HCT116 (cell line): ENCODE measurements around the gene TFF3. TPM values are rescaled to one million over a fixed set of nuclear protein-coding genes. Genes with fewer than 3 reads are reported as not detected.
"Not testable (repeated sequence)": the region's sequence is repeated elsewhere in the genome, so short reads cannot be mapped to it uniquely, and the experiment has no call there.

ENCODE experiments used
- ATAC-seq: fragments of 200-7000 bp; cut with Tn5 transposase; 2 replicates; pipeline ENCODE4 v1.9.1; 2020; ENCODE audit warnings: mild to moderate bottlenecking, moderate library complexity
- BruUV-seq: library from RNA; stranded (reverse); fragments of 400-500 nt; replicated peaks from 2 replicates; lab custom pipeline; 2021; lab: Mats Ljungman, UMichigan
- CTCF ChIA-PET: fragments of 300-600 bp; sonication (Branson Sonifier 250); formaldehyde crosslinking; loops from one replicate; lab custom pipeline; 2021; ENCODE audit warnings: antibody characterized with exemption; lab: Charles Lee
- POLR2A ChIA-PET: fragments of 300-600, 350-600 bp; sonication (Branson Sonifier 250); formaldehyde crosslinking; loops from one replicate; lab custom pipeline; 2021; ENCODE audit warnings: antibody characterized with exemption; lab: Charles Lee
- RAD21 ChIA-PET, 2 experiments: fragments of 300-600 bp; sonication (Branson Sonifier 250); formaldehyde crosslinking; loops; one replicate each; lab custom pipeline; 2023; ENCODE audit warnings: low total read pairs in 2 of 2; ENCODE audit not compliant: uncharacterized antibody in 2 of 2, unreplicated experiment in 2 of 2, low non-redundant PET in 1 of 2; lab: Charles Lee
- DNase-seq: peaks from one replicate; pipeline ENCODE4 v3.0.0-alpha.2; 2010; ENCODE audit warnings: low read depth, low spot score
- H2AFZ ChIP-seq: fragments of 200-600 bp; shearing (Covaris generic), sonication (generic); 2 replicates; pipeline ENCODE4 v1.6.1; 2017; ENCODE audit warnings: low read depth, mixed run types, mixed read lengths, antibody characterized with exemption, low read length; ENCODE audit not compliant: poor library complexity, severe bottlenecking
- H3K27ac ChIP-seq: 2 replicates; pipeline ENCODE4 v1.5.1; 2012; ENCODE audit warnings: low read depth, low read length
- H3K27me3 ChIP-seq: fragments of 200-600 bp; sonication (generic); 2 replicates; pipeline ENCODE4 v1.6.1; 2016; ENCODE audit warnings: mixed run types, low read length, mixed read lengths; ENCODE audit not compliant: insufficient read depth
- H3K36me3 ChIP-seq, 2 experiments: fragments of 200-500 bp in 1 of 2; fragments of 200-600 bp in 1 of 2; sonication (Bioruptor generic) in 1 of 2; sonication (generic) in 1 of 2; 2 replicates each; pipeline versions ENCODE4 v1.5.1 to v1.6.1; 2014 to 2016; ENCODE audit warnings: low read length in 2 of 2, inconsistent platforms in 1 of 2, mixed read lengths in 1 of 2, mixed run types in 1 of 2; ENCODE audit not compliant: insufficient read depth in 2 of 2, control insufficient read depth in 1 of 2
- H3K4me1 ChIP-seq, 2 experiments: fragments of 200-600 bp in 1 of 2; sonication (generic) in 1 of 2; 2 replicates each; pipeline versions ENCODE4 v1.5.1 to v1.6.1; 2012 to 2017; ENCODE audit warnings: low read length in 2 of 2, inconsistent platforms in 1 of 2, mild to moderate bottlenecking in 1 of 2, mixed read lengths in 1 of 2, mixed run types in 1 of 2, moderate library complexity in 1 of 2; ENCODE audit not compliant: insufficient read depth in 2 of 2, control insufficient read depth in 1 of 2
- H3K4me2 ChIP-seq: fragments of 200-600 bp; sonication (generic); 2 replicates; pipeline ENCODE4 v1.6.1; 2017; ENCODE audit warnings: mixed run types, low read length, mixed read lengths
- H3K4me3 ChIP-seq, 2 experiments: fragments of 200-600 bp in 1 of 2; sonication (generic) in 1 of 2; replicated peaks in 1 of 2; 2 replicates each; pipeline ENCODE4 v1.5.1; 2011 to 2016; ENCODE audit warnings: low read length in 2 of 2, control low read depth in 1 of 2, low read depth in 1 of 2, mild to moderate bottlenecking in 1 of 2, mixed read lengths in 1 of 2, mixed run types in 1 of 2
- H3K79me2 ChIP-seq: fragments of 200-600 bp; sonication (generic); 2 replicates; pipeline ENCODE4 v1.6.1; 2017; ENCODE audit warnings: mild to moderate bottlenecking, mixed run types, low read length, moderate library complexity, mixed read lengths; ENCODE audit not compliant: insufficient read depth
- H3K9ac ChIP-seq: fragments of 200-600 bp; sonication (generic); 2 replicates; pipeline ENCODE4 v1.6.1; 2016; ENCODE audit warnings: low read length, mixed read lengths
- H3K9me2 ChIP-seq: fragments of 200-600 bp; sonication (generic), shearing (Covaris generic); 2 replicates; pipeline ENCODE4 v1.6.1; 2017; ENCODE audit warnings: mixed run types, mild to moderate bottlenecking, moderate library complexity; ENCODE audit not compliant: insufficient read depth
- H3K9me3 ChIP-seq, 2 experiments: fragments of 200-500 bp in 1 of 2; fragments of 200-600 bp in 1 of 2; sonication (Bioruptor generic) in 1 of 2; sonication (generic) in 1 of 2; 2 replicates each; pipeline ENCODE4 v1.6.1; 2014 to 2017; ENCODE audit warnings: low read length in 2 of 2, mixed read lengths in 2 of 2, inconsistent platforms in 1 of 2, low read depth in 1 of 2, mild to moderate bottlenecking in 1 of 2, mixed run types in 1 of 2, moderate library complexity in 1 of 2; ENCODE audit not compliant: control insufficient read depth in 1 of 2, insufficient read depth in 1 of 2
- H4K20me1 ChIP-seq: fragments of 200-600 bp; sonication (generic), shearing (Covaris generic); 2 replicates; pipeline ENCODE4 v1.6.1; 2017; ENCODE audit warnings: mixed run types, mild to moderate bottlenecking, moderate library complexity; ENCODE audit not compliant: insufficient read depth
- CBX3 ChIP-seq: IDR thresholded peaks from 2 replicates; pipeline ENCODE4 v1.6.1; 2012; ENCODE audit warnings: low read depth
- CEBPB ChIP-seq: IDR thresholded peaks from 2 replicates; pipeline ENCODE4 v1.6.1; 2012; ENCODE audit warnings: low read depth
- EGR1 ChIP-seq: IDR thresholded peaks from 2 replicates; pipeline ENCODE4 v1.6.1; 2012; ENCODE audit warnings: low read depth
- EZH2 ChIP-seq: fragments of 200-600 bp; sonication (generic); IDR thresholded peaks from 2 replicates; pipeline ENCODE4 v1.6.1; 2017; ENCODE audit warnings: antibody characterized with exemption, mixed run types
- EZH2phosphoT487 ChIP-seq: fragments of 200-600 bp; IDR thresholded peaks from 2 replicates; pipeline ENCODE4 v1.6.1; 2018; ENCODE audit warnings: antibody characterized with exemption, borderline replicate concordance
- FOSL1 ChIP-seq: IDR thresholded peaks from 2 replicates; pipeline ENCODE4 v1.6.1; 2012; ENCODE audit warnings: low read depth
- JUND ChIP-seq: IDR thresholded peaks from 2 replicates; pipeline ENCODE4 v1.6.1; 2012
- RAD21 ChIP-seq: IDR thresholded peaks from 2 replicates; pipeline ENCODE4 v1.6.1; 2012; ENCODE audit warnings: low read depth, mild to moderate bottlenecking
- REST ChIP-seq: IDR thresholded peaks from 2 replicates; pipeline ENCODE4 v1.6.1; 2012; ENCODE audit warnings: low read depth
- SIN3A ChIP-seq: IDR thresholded peaks from 2 replicates; pipeline ENCODE4 v1.6.1; 2012; ENCODE audit warnings: low read depth
- SRF ChIP-seq: IDR thresholded peaks from 2 replicates; pipeline ENCODE4 v1.6.1; 2012; ENCODE audit warnings: low read depth
- TCF7L2 ChIP-seq: IDR thresholded peaks from 2 replicates; pipeline ENCODE4 v1.7.0; 2011; ENCODE audit warnings: borderline replicate concordance, inconsistent platforms; ENCODE audit not compliant: insufficient read depth, insufficient read length; ENCODE audit errors: extremely low read depth
- YY1 ChIP-seq: IDR thresholded peaks from 2 replicates; pipeline ENCODE4 v1.6.1; 2011; ENCODE audit warnings: low read length, low read depth, moderate library complexity, mild to moderate bottlenecking; ENCODE audit not compliant: insufficient replicate concordance; ENCODE audit errors: extremely low read depth
- ZNF274 ChIP-seq: fragments of 200-500 bp; sonication (Bioruptor generic); IDR thresholded peaks from 2 replicates; pipeline ENCODE4 v1.6.1; 2014; ENCODE audit warnings: mild to moderate bottlenecking, low read depth, low read length, inconsistent platforms
- intact Hi-C: fragments of 100-400 bp; cut with micrococcal nuclease; formaldehyde crosslinking; loops from 2 replicates; pipeline ENCODE4 v1.10.0; 2022
- total RNA-seq: library from RNA; stranded (reverse); gene quantifications from one replicate; pipeline ENCODE4 v1.2.1, GENCODE V29; 2021; ENCODE audit not compliant: unreplicated experiment
- TF ChIP-seq, protein P1 (sequence below): IDR thresholded peaks from 2 replicates; pipeline ENCODE4 v1.6.1; 2012
- TF ChIP-seq, protein P2 (sequence below), 3 experiments: fragments of 200-600 bp in 1 of 3; sonication (generic) in 1 of 3; IDR thresholded peaks in 2 of 3; conservative IDR thresholded peaks in 1 of 3; 2 replicates each; pipeline ENCODE4 v1.5.1; 2012 to 2017; ENCODE audit warnings: low read depth in 2 of 3, low read length in 2 of 3, antibody characterized with exemption in 1 of 3, borderline replicate concordance in 1 of 3, control low read depth in 1 of 3, mild to moderate bottlenecking in 1 of 3, mixed read lengths in 1 of 3, mixed run types in 1 of 3, moderate library complexity in 1 of 3; ENCODE audit not compliant: insufficient read depth in 1 of 3

The TFF3 gene
- total RNA-seq, 1 experiment from 2014 or later, result 0.22 TPM

GRCh38 chr21:42293649-42294272, 21.4 kb downstream of the TFF3 start:
- DNase-seq (no peak), ATAC-seq (no peak)
- H3K27ac ChIP-seq, result no peak overlapping the region
- no peaks in the 10 kb centered on the region for H3K9me2 ChIP-seq
- no peaks in the 10 kb centered on the region for H4K20me1 ChIP-seq
- RAD21 ChIA-PET, result no interaction called here
- no peaks in the 10 kb centered on the region; a peak in 1 of 4 replicates for H3K9me3 ChIP-seq
- H3K79me2 ChIP-seq, result no peaks in the 10 kb centered on the region
- peaks cover 0 to 7% of the 10 kb centered on the region in 2 experiments; a peak in 1 of 4 replicates for H3K4me1 ChIP-seq
- 0 out of 2 replicates have a peak, but pooled peaks cover 3% of the 10 kb centered on the region for H3K27me3 ChIP-seq
- no peaks in the 10 kb centered on the region for H3K36me3 ChIP-seq
- no TSS peak for BruUV-seq
- POLR2A ChIA-PET, result no interaction called here
- no peak overlapping the region for H2AFZ ChIP-seq
- no peak overlapping the region for H3K4me2 ChIP-seq
- CTCF ChIA-PET, result no interaction called here
- intact Hi-C loops, result no loop called here
- no peak overlapping the region for H3K9ac ChIP-seq
- no peak overlapping the region for H3K4me3 ChIP-seq
- TF ChIP-seq CEBPB, result no peak
- no peak for TF ChIP-seq RAD21
- TF ChIP-seq EZH2phosphoT487, result no peak
- TF ChIP-seq EZH2, result no peak
- no peak for TF ChIP-seq SRF
- no peak for TF ChIP-seq FOSL1
- no peak for TF ChIP-seq CBX3
- no peak for TF ChIP-seq SIN3A
- no peak for TF ChIP-seq EGR1
- TF ChIP-seq ZNF274, result no peak
- TF ChIP-seq, protein P1, sequence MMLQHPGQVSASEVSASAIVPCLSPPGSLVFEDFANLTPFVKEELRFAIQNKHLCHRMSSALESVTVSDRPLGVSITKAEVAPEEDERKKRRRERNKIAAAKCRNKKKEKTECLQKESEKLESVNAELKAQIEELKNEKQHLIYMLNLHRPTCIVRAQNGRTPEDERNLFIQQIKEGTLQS, result no peak
- no peak for TF ChIP-seq REST
- no peak for TF ChIP-seq TCF7L2
- TF ChIP-seq, protein P2, sequence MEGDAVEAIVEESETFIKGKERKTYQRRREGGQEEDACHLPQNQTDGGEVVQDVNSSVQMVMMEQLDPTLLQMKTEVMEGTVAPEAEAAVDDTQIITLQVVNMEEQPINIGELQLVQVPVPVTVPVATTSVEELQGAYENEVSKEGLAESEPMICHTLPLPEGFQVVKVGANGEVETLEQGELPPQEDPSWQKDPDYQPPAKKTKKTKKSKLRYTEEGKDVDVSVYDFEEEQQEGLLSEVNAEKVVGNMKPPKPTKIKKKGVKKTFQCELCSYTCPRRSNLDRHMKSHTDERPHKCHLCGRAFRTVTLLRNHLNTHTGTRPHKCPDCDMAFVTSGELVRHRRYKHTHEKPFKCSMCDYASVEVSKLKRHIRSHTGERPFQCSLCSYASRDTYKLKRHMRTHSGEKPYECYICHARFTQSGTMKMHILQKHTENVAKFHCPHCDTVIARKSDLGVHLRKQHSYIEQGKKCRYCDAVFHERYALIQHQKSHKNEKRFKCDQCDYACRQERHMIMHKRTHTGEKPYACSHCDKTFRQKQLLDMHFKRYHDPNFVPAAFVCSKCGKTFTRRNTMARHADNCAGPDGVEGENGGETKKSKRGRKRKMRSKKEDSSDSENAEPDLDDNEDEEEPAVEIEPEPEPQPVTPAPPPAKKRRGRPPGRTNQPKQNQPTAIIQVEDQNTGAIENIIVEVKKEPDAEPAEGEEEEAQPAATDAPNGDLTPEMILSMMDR (IDR thresholded peaks at IDR 0.05 in 2 of 3, conservative IDR thresholded peaks at IDR 0.05 in 1 of 3; ENCODE audit: borderline replicate concordance in 1 of 3, insufficient read depth in 1 of 3, low read depth in 2 of 3, low read length in 2 of 3), result no peak
- TF ChIP-seq JUND, result no peak
- no peak for TF ChIP-seq YY1

DNA sequence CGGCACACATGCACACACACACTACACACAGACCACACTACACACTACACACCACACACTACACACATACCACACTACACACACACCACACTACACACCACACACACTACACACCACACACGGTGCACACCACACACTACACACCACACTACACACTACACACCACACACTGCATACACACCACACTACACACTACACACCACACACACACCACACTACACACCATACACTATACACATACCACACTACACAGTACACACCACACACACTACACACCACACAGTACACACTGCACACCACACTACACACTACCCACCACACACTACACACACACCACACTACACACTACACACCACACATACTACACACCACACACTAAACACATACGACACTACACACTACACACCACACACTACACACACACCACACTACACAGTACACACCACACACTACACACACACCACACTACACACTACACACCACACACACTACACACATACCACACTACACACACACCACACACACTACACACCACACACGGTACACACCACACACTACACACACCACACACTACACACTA, 22.6 kb downstream of the TFF3 start:
- CTCF ChIA-PET, RAD21 ChIA-PET: not testable (repeated sequence)

More for the DNA sequence above, 22.6 kb downstream of the TFF3 start:
- POLR2A ChIA-PET, H3K27me3 ChIP-seq, H3K79me2 ChIP-seq, H3K36me3 ChIP-seq, DNase-seq, H3K4me2 ChIP-seq, H3K27ac ChIP-seq, H3K9me2 ChIP-seq, H3K4me3 ChIP-seq, H3K4me1 ChIP-seq, BruUV-seq, ATAC-seq, intact Hi-C loops, H3K9ac ChIP-seq, H4K20me1 ChIP-seq, H3K9me3 ChIP-seq, H2AFZ ChIP-seq: not testable (repeated sequence)
